ENCODE measurements around the gene RAPGEF4. TPM values are rescaled to one million over a fixed set of nuclear protein-coding genes. Genes with fewer than 3 reads are reported as not detected.

The RAPGEF4 gene
- total and polyA plus RNA-seq, 9 of the 15 experiments (the other 6 are each of a cell fraction or from before 2014, with no cell fraction given), result 0.04 to 0.33 (median 0.13) TPM; not detected in 6

DNA sequence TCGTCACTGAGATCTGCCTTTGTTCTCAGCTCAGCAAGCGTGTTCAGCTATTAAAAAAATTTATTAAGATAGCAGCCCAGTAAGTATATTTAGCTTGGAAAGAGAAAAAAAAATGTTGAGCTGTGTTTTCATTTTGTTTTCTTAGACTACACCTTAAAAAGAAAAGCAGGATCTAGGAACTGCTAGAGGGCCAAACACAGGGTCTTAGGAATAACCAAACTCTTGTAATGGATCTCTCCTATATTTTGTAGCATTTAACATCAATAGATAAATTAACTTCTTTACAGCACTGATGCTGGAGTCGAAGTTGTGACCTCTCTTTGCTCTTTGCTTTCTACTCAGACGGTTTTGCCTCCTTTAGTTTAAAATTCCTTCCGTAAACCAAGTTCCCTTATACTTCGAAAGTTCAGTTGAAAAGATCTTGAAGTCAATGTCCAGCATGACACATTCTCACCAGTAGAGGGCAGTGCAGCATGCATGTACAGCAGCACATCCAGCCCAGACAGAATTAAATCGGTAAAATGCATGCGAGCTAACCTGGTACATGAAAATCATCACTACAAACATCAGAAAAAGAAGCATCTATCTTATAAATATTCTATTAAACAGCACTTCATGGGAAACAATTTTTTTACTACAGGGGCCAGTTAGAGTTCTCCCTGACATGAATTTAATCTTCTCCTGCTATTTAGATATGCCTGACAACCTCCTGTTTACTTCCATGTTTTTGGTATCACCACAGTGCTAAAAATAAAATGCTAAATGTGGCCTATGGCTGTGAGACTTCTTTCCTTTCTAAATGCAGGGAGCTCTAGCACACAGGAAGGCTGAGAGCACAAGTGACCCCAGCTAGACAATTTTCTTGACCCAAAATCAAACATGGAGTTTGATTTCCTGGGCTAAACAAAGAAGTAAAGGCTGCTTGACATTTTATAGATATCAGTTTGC lies 291.8 kb downstream of the RAPGEF4 start (continued):
- TF ChIP-seq, protein P1, sequence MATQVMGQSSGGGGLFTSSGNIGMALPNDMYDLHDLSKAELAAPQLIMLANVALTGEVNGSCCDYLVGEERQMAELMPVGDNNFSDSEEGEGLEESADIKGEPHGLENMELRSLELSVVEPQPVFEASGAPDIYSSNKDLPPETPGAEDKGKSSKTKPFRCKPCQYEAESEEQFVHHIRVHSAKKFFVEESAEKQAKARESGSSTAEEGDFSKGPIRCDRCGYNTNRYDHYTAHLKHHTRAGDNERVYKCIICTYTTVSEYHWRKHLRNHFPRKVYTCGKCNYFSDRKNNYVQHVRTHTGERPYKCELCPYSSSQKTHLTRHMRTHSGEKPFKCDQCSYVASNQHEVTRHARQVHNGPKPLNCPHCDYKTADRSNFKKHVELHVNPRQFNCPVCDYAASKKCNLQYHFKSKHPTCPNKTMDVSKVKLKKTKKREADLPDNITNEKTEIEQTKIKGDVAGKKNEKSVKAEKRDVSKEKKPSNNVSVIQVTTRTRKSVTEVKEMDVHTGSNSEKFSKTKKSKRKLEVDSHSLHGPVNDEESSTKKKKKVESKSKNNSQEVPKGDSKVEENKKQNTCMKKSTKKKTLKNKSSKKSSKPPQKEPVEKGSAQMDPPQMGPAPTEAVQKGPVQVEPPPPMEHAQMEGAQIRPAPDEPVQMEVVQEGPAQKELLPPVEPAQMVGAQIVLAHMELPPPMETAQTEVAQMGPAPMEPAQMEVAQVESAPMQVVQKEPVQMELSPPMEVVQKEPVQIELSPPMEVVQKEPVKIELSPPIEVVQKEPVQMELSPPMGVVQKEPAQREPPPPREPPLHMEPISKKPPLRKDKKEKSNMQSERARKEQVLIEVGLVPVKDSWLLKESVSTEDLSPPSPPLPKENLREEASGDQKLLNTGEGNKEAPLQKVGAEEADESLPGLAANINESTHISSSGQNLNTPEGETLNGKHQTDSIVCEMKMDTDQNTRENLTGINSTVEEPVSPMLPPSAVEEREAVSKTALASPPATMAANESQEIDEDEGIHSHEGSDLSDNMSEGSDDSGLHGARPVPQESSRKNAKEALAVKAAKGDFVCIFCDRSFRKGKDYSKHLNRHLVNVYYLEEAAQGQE (IDR thresholded peaks at IDR 0.05; ENCODE audit: borderline replicate concordance), result peak; percentile 89; the same call in 1 of the 2 replicates
- TF ChIP-seq, protein P1 (CRISPR knock-in tag; IDR thresholded peaks at IDR 0.05; ENCODE audit: low read depth), result no peak
- TF ChIP-seq L3MBTL2 (IDR thresholded peaks at IDR 0.05), result 0 out of 2 replicates have a peak, but pooled peaks have one; percentile 14
- 0 out of 2 replicates have a peak, but pooled peaks have one; percentile 52 for TF ChIP-seq CREM (IDR thresholded peaks at IDR 0.05; ENCODE audit: low read depth)
- TF ChIP-seq, protein P2, sequence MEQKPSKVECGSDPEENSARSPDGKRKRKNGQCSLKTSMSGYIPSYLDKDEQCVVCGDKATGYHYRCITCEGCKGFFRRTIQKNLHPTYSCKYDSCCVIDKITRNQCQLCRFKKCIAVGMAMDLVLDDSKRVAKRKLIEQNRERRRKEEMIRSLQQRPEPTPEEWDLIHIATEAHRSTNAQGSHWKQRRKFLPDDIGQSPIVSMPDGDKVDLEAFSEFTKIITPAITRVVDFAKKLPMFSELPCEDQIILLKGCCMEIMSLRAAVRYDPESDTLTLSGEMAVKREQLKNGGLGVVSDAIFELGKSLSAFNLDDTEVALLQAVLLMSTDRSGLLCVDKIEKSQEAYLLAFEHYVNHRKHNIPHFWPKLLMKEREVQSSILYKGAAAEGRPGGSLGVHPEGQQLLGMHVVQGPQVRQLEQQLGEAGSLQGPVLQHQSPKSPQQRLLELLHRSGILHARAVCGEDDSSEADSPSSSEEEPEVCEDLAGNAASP (IDR thresholded peaks at IDR 0.05), result no peak
- TF ChIP-seq PHF21A (IDR thresholded peaks at IDR 0.05; ENCODE audit: borderline replicate concordance, low read depth), result no peak
- 0 out of 2 replicates have a peak, but pooled peaks have one; percentile 65 for TF ChIP-seq XRCC5 (IDR thresholded peaks at IDR 0.05; ENCODE audit: low read depth, low read length)
- TF ChIP-seq ARID2 (IDR thresholded peaks at IDR 0.05), result peak; percentile 83
- 0 out of 2 replicates have a peak, but pooled peaks have one; percentile 22 for TF ChIP-seq MAFK (IDR thresholded peaks at IDR 0.05; ENCODE audit: low read length)
- no peak for TF ChIP-seq MEF2A (IDR thresholded peaks at IDR 0.05; ENCODE audit: control insufficient read depth, low read depth, low read length)
- TF ChIP-seq, protein P3, sequence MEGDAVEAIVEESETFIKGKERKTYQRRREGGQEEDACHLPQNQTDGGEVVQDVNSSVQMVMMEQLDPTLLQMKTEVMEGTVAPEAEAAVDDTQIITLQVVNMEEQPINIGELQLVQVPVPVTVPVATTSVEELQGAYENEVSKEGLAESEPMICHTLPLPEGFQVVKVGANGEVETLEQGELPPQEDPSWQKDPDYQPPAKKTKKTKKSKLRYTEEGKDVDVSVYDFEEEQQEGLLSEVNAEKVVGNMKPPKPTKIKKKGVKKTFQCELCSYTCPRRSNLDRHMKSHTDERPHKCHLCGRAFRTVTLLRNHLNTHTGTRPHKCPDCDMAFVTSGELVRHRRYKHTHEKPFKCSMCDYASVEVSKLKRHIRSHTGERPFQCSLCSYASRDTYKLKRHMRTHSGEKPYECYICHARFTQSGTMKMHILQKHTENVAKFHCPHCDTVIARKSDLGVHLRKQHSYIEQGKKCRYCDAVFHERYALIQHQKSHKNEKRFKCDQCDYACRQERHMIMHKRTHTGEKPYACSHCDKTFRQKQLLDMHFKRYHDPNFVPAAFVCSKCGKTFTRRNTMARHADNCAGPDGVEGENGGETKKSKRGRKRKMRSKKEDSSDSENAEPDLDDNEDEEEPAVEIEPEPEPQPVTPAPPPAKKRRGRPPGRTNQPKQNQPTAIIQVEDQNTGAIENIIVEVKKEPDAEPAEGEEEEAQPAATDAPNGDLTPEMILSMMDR (IDR thresholded peaks at IDR 0.05 in 2 of 3, conservative IDR thresholded peaks at IDR 0.05 in 1 of 3; ENCODE audit: insufficient read depth in 2 of 3, low read depth in 1 of 3, low read length in 3 of 3), result peak; percentile 83 to 97 (median 95)
- peak in 1 of 2 experiments; percentile 59; a peak in 1 of 4 replicates for TF ChIP-seq RCOR1 (IDR thresholded peaks at IDR 0.05; ENCODE audit: borderline replicate concordance in 1 of 2, low read depth in 2 of 2, low read length in 2 of 2)
- TF ChIP-seq, protein P4, sequence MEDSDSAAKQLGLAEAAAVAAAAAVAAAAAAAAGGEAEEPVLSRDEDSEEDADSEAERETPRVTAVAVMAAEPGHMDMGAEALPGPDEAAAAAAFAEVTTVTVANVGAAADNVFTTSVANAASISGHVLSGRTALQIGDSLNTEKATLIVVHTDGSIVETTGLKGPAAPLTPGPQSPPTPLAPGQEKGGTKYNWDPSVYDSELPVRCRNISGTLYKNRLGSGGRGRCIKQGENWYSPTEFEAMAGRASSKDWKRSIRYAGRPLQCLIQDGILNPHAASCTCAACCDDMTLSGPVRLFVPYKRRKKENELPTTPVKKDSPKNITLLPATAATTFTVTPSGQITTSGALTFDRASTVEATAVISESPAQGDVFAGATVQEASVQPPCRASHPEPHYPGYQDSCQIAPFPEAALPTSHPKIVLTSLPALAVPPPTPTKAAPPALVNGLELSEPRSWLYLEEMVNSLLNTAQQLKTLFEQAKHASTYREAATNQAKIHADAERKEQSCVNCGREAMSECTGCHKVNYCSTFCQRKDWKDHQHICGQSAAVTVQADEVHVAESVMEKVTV (CRISPR knock-in tag; IDR thresholded peaks at IDR 0.05), result peak; percentile 91

Measured in K562 (cell line).